Loucy (cell line): ENCODE data around the gene IGF2R.

Experiments used
- EZH2phosphoT487 ChIP-seq: fragments of 200-600 bp; IDR thresholded peaks from 2 replicates; pipeline ENCODE4 v1.6.1; 2018; ENCODE audit warnings: antibody characterized with exemption, mild to moderate bottlenecking, moderate library complexity, borderline replicate concordance
- TF ChIP-seq, protein P1 (sequence below): fragments of 200-600 bp; sonication (generic); conservative IDR thresholded peaks from 2 replicates; pipeline ENCODE4 v1.5.1; 2014; ENCODE audit warnings: mild to moderate bottlenecking, antibody characterized with exemption, low read length

DNA sequence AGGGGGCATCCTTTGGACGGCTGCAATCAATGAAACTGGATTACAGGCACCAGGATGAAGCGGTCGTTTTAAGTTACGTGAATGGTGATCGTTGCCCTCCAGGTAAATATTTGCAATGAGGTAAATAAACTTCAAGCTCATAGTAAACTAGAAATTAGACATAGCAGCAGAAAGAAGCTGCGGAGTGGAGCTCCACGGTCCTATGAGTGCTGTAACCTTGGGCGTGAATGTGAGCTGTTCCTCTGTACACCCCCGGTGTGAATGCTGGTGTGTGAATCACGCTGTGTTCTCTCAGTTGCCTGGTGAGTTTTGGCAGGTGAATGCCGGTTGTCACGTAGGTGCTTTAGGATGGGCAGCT lies 110.8 kb downstream of the IGF2R start:
- TF ChIP-seq, protein P1, sequence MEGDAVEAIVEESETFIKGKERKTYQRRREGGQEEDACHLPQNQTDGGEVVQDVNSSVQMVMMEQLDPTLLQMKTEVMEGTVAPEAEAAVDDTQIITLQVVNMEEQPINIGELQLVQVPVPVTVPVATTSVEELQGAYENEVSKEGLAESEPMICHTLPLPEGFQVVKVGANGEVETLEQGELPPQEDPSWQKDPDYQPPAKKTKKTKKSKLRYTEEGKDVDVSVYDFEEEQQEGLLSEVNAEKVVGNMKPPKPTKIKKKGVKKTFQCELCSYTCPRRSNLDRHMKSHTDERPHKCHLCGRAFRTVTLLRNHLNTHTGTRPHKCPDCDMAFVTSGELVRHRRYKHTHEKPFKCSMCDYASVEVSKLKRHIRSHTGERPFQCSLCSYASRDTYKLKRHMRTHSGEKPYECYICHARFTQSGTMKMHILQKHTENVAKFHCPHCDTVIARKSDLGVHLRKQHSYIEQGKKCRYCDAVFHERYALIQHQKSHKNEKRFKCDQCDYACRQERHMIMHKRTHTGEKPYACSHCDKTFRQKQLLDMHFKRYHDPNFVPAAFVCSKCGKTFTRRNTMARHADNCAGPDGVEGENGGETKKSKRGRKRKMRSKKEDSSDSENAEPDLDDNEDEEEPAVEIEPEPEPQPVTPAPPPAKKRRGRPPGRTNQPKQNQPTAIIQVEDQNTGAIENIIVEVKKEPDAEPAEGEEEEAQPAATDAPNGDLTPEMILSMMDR: no peak
- no peak for TF ChIP-seq EZH2phosphoT487
